Stimulated activated CD4-positive, alpha-beta T cell treated with anti-CD3 and anti-CD28 coated beads, Interleukin-1b, Interleukin-23, amount 100 ng/mL, for 48 hours (primary cell): Measurements from ENCODE around the gene ROM1.
A peak's percentile ranks its signal among the peaks of the same experiment; 100 is the strongest.
"Not testable (repeated sequence)": the region's sequence is repeated elsewhere in the genome, so short reads cannot be mapped to it uniquely, and the experiment has no call there.

Source experiments
- DNase-seq: peaks from one replicate; pipeline ENCODE4 v3.0.0-alpha.2; 2020

The ROM1 gene

DNA sequence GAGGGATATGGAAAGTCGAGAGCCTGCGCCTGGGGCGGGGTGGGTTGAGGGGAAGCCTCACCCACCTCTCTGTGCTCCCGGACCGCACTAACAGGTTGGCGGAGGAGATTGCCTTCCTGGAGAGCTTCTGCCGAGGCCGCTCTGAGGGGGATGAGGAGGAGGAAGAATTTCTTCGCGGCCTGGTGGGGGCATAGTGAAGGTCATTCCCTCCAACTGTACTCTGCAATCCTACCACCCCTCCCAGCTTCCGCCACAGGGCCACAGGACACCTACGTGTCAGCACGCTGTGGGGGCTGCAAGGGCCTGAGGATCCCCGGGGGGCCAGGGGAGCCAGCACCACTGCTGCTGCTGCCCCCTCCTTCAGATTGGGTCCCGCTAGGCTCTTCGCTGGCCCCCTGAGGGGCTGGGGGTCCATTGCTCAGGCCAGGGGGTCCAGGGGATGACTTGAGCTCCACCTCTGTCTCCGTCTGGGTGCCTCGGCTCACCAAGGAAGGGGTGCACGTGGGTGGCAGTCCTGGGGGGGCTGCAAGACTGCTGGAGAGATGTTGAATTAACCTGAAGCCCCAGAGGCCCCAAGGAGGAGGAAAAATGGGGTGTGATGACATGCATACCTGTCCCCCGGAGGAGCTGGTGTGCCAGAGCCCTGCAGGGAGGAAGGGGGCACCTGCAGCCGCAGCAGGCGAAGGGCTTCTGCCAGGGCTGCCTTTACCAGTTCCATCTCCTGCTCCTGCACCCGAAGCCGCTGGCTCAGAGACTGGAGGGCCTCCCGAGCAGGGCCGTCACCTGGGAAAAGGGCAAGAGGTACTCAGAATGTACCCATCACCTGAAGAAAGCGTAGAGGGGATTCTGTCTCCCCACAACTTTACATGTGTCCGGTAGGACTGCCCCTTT, 2.0 kb upstream of the ROM1 start:
- DNase-seq = no peak

GRCh38 chr11:62611705-62612365, 1.2 kb upstream of the ROM1 start:
- DNase-seq = peak; percentile 55

DNA sequence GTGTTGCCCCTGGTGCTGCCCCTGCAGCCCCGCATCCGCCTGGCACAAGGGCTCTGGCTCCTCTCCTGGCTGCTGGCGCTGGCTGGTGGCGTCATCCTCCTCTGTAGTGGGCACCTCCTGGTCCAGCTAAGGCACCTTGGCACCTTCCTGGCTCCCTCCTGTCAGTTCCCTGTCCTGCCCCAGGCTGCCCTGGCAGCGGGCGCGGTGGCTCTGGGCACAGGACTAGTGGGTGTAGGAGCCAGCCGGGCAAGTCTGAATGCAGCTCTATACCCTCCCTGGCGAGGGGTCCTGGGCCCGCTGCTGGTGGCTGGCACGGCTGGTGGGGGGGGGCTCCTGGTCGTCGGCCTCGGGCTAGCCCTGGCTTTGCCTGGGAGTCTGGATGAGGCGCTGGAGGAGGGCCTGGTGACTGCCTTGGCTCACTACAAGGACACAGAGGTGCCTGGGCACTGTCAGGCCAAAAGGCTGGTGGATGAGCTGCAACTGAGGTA, 278 bp downstream of the ROM1 start:
- DNase-seq = no peak

GRCh38 chr11:62614275-62614674, 1.2 kb downstream of the ROM1 start:
- DNase-seq = peak; percentile 71

- DNase-seq = no peak
Observed at GRCh38 chr11:62615521-62615920, 2.5 kb downstream of the ROM1 start.

- not testable (repeated sequence) for DNase-seq
Observed at GRCh38 chr11:62616957-62617356, 3.9 kb downstream of the ROM1 start.

DNA sequence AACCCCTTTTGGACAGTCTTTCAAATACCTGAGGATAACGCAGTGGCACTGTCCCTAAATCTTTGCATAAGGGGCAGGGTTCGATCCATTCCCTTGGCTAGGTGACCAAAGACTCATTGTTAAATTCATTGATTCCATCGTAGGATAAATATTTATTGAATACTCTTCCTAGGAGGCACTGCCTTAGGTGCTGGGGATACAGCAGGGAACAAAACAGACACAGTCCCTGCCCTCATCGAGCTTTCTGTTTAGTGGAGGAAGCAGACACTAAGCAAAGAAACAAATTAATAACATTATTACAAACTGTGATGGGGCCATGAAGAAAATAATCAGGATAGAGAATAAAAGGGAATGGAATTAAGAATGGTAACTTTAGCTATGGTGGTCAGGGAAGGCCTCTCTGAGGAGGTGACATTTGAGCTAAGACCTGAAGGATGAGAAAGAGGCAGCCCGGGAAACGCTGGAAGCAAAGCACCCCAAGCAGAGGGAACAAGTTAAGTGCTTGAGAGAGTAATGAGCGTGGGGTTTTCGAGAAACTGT, 8.0 kb downstream of the ROM1 start:
- no peak for DNase-seq

DNA sequence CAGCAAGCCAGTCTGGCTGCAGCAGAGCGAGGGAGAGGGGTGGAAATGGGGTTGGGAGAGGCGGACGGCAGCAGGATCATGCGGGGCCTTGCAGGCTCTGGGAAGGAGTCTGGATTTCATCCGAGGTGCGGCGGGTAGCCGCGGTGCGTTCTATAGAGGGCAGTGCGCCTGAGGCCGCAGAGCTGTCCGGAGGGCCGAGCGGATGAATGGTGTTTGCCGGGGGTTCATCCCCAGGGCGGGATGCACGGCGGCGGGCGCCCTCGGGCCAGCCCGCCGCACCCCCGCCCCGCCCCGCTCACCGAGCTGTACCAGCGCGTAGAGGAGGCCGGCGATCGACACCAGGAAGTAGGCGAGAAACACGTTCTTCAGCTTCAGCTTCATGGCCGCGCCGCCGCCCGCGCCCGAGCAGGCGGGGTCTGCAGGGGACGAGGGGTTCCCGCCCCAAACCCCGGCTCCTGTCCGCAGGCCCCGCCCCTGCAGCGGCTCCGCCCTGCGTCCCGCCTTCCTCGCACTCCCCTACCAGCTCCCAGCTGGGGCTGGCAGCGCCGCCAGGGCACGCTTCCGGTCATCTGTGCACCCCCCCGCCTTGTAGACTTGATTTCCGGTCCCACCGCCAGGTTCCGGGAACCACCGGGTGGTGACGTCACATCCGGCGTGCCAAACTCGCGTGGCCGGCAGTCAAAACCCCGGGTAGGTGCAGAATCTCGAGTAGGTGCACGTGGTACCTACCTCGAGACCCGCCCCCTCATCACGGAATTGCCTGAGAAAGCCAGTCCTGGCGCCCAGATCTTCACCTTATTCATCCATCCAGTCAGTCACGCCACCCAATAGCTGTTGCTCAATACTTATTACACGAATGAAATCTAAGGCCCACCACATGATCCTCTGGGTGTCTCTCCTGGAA, 8.8 kb downstream of the ROM1 start, which contains the start of gene B3GAT3:
Gene B3GAT3 (minus strand): TSS at position 420 of the 904 bp plus-strand sequence. CDS start 39 bp downstream, at position 381.
- DNase-seq = peak; percentile 97

- no peak for DNase-seq
Observed at GRCh38 chr11:62622476-62623089, 9.5 kb downstream of the ROM1 start.

DNA sequence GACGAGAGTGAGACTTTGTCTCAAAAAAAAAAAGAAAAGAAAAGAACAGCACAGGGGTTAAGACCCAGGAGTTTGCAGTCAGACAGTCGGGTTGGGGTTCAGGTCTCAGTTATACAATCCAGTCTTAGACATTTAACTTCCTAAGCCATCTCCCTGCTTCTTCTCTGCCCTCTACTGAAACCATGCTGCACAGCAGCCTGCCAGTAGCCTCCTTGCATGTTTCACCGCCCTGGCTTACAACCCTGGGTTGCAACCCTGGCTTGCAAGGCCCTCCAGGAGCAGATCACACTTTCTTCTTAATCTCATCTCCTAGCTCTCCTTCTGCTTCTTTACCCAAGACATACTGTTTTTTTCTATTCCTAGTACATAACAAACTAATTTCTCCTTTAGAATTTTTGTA, 14.7 kb downstream of the ROM1 start:
- DNase-seq = no peak

DNA sequence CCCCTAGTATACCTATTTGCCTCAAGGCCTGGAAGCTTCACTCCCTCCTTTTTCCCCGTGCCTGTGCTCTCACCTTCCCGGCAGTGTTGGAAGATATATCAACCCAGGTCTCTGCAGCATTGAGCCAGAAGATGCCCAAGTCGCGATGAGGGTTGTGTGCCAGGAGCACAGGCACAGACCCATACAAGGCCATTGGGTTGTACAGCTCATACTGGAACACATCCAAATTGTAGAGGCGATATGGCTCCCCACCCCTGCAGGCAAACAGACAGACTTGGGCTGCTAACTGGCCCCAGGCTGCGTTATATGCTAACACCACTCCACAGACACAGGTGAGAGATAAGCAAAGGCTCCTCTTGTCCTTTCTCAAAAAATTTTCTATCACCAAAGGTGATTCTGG, 19.4 kb downstream of the ROM1 start:
- no peak for DNase-seq

DNA sequence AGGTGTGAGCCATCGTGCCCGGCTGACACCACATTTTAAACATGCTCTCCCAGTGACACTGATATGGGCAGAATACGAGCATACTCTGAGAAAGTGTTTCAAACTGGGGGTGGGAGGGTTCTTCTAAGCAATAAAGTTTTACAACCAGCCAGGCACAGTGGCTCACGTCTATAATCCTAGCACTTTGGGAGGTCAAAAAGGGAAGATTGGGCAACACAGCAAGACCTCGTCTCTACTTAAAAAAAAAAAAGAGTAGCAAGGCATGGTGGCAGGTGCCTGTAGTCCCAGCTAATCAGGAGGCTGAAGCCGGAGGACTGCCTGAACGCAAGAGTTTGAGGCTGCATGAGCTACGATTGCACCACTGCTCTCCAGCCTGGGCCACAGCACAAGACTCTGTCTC, 31.2 kb downstream of the ROM1 start:
- no peak for DNase-seq

GRCh38 chr11:62645671-62645945, 32.6 kb downstream of the ROM1 start:
- no peak for DNase-seq

DNA sequence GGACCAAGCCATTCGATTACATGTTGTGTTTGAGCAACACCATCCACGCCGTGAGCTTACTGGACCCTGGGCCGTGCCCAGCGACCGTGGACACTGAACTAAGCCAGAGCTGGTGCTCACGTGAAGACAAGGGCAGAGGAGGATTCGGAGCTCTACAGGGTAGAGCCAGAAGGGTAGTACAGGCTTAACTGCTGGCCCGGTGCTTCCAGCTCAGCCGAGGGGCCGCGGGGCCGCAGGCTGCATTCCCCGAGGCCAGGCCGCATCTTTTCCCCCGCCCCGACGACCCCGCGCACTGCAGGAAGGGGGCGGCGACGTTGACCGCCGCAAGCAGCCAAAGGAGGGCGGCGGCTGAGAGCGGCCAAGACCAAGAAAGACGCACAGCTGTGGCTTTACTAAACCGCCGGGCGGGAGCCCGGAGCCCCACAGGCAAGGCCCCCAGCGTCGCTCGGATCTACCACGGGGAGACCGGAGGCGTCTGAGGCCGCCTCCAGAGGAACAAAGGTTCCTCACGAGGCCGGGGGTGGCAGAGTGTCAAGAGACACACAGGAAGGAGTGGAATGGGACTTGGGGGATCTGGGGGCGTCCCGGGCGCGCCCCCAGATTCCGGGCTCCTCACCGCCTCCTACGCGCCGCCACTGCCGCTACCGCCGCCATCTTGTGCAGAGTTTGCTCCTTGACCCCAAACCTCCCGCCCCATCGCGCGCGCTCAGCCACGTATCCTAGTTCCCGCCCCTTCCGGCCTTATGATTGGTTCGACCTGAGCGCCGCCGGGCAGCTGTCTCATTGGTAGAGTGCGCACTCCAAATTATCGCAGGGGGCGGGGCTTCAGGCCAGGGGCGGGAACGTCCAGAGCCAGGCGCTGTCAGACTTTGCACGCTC, 33.1 kb downstream of the ROM1 start, which contains the start of gene GANAB:
Gene GANAB (minus strand): TSS at position 668 of the 879 bp plus-strand sequence. CDS start 14 bp downstream, at position 654.
- peak; percentile 99 for DNase-seq

DNA sequence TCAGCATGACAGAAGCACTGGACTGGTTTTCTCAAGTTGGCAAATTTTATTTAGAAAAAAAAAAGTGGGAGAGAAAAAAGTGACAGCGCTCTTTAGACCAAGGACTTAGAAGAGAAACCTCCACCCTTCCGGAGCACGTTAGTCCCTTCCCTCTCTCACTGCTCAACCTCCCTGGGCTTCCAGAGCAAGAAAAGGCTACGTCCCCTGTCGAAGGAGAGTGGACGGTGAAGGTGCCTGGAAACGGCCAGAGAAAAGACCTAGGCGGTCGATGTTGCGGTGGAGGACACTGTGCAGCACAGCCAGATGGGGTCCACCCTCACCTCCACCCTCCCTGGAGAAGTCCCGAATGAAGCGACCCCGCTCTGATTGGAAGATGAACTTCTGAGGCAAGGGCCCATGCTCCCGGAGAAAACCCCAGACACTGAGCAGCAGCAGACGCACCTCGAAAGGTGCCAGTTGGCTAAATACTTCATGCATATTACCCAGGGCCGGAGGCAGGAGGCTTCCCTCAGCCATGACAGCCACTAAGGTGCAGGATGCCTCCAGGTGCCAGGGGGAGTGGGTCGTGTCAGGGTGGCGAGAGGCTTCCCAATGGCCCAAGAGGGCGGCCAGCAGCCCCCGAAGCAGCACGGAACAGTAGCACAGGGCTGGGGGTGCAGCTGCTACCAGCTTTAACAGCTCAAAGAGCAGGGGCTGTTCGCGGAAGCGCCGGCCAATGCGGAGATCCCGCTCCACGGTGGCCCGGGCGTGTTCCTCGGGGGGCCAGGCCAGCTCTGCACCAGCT, 34.0 kb downstream of the ROM1 start:
- DNase-seq = no peak

GRCh38 chr11:62647609-62648005, 34.5 kb downstream of the ROM1 start:
- no peak for DNase-seq

- no peak for DNase-seq
Observed at GRCh38 chr11:62648185-62648966, 35.3 kb downstream of the ROM1 start.

- DNase-seq = no peak
Observed at GRCh38 chr11:62648967-62649364, 35.9 kb downstream of the ROM1 start.

DNA sequence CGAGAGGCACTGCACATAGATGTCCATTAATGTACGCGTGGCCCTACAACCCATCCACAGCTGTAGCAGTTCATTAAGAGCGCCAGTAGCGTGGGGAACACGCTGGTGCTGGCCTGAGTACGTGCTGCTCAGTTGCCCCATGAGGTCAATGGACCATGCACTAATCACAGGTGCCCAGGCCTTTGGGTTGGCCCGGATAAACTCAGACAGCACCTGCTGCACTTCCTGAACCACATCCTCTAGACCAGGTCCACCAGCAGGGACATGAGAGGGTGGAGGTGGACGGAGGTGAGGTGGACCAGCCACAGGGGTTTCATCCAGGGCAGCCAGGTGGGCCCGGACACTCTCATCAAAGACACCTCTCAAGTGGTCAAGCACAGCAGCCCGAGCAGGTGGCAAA, 36.4 kb downstream of the ROM1 start:
- no peak for DNase-seq

DNA sequence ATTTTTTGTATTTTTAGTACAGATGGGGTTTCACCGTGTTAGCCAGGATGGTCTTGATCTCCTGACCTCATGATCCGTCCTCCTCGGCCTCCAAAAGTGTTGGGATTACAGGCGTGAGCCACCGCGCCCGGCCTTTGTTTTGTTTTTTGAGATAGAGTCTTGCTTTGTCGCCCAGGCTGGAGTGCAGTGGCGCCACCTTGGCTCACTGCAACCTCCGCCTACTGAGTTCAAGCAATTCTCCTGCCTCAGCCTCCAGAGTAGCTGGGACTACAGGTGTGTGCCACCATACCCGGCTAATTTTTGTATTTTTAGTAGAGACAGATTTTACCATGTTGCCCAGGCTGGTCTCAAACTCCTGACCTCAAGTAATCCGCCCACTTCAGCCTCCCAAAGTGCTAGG, 37.2 kb downstream of the ROM1 start:
- DNase-seq = not testable (repeated sequence)
